GM13977 (cell line): ENCODE results near the gene ADIPOR2.

Source experiments
- DNase-seq: peaks from one replicate; pipeline ENCODE4 v3.0.0; 2012; ENCODE audit warnings: low spot score
- CTCF ChIP-seq: IDR thresholded peaks from 2 replicates; pipeline ENCODE4 v1.5.1; 2012; ENCODE audit warnings: mild to moderate bottlenecking, control low read depth; ENCODE audit not compliant: insufficient read depth; ENCODE audit errors: extremely low read depth, missing control alignments
- in situ Hi-C: fragments of 300-500 bp; cut with MboI; formaldehyde crosslinking; loops from one replicate; pipeline ENCODE4 v1.12.0; 2022; ENCODE audit warnings: low sequenced_read_pairs, low pct_unique_long_range_greater_than_20kb, mixed read lengths, inconsistent platforms; ENCODE audit not compliant: unreplicated experiment

Gene ADIPOR2

GRCh38 chr12:1826401-1826800, 135.5 kb downstream of the ADIPOR2 start:
- no peak for DNase-seq
- in situ Hi-C loops: no loop called here

GRCh38 chr12:1826867-1827705, 136.2 kb downstream of the ADIPOR2 start:
- TF ChIP-seq CTCF: no peak
- DNase-seq: no peak
- in situ Hi-C loops: no loop called here

More at GRCh38 chr12:1826401-1826800, 135.5 kb downstream of the ADIPOR2 start:
- TF ChIP-seq CTCF: no peak

GRCh38 chr12:1827826-1828805, 137.2 kb downstream of the ADIPOR2 start:
- TF ChIP-seq CTCF: no peak
- in situ Hi-C loops: no loop called here
- no peak for DNase-seq

- no peak for DNase-seq
- in situ Hi-C loops: no loop called here
- TF ChIP-seq CTCF: no peak
These were observed 138.0 kb downstream of the ADIPOR2 start for GRCh38 chr12:1828856-1829255.

- in situ Hi-C loops: no loop called here
- DNase-seq: no peak
- no peak for TF ChIP-seq CTCF
These were observed 138.5 kb downstream of the ADIPOR2 start for GRCh38 chr12:1829306-1829900.

- DNase-seq: no peak
- in situ Hi-C loops: no loop called here
- TF ChIP-seq CTCF: no peak
These were observed 139.6 kb downstream of the ADIPOR2 start for GRCh38 chr12:1830401-1830845.
